Stimulated activated CD4-positive, alpha-beta T cell treated with anti-CD3 and anti-CD28 coated beads, Interleukin-4, amount 100 ng/mL, for 1 hour (primary cell): Measurements from ENCODE around the gene TMEM134.
A peak's percentile ranks its signal among the peaks of the same experiment; 100 is the strongest.

Experiments
- DNase-seq: peaks from one replicate; pipeline ENCODE4 v3.0.0-alpha.2; 2020

The TMEM134 gene

DNA sequence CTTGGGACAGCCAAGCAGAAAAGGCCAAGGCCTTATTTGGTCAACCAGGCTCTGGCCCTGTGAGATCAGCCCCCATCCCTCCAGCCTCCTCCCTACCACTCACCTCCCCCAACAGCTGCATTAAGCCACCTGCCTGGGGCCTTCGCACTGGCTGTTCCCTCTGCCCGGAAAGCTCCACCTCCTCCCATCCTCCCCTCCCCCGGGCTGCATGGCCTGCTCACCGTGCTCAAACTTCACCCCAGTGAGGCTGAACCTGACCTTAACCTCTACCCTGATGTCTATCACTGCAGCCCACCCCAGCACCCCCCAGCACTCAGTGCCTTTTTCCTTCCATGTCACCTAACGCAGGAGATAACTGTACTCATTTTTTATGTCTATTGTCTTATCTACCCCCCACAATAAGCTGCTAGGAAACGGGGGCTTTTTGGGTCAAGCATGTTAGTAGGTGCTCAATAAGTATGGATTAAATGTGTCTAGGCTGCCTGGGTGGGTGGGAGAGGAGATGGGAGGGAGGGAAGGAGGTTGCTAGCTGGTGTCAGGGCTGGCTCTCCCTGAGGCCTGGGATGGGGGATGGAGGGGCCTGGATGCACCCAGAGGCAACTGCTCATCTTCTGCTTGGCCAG is 32.5 kb downstream of the TMEM134 start:
- peak; percentile 73 for DNase-seq

- DNase-seq, result no peak
These were observed 33.2 kb downstream of the TMEM134 start for GRCh38 chr11:67435727-67436458.

- peak; percentile 32 for DNase-seq
These were observed 33.9 kb downstream of the TMEM134 start for GRCh38 chr11:67435031-67435726.

DNA sequence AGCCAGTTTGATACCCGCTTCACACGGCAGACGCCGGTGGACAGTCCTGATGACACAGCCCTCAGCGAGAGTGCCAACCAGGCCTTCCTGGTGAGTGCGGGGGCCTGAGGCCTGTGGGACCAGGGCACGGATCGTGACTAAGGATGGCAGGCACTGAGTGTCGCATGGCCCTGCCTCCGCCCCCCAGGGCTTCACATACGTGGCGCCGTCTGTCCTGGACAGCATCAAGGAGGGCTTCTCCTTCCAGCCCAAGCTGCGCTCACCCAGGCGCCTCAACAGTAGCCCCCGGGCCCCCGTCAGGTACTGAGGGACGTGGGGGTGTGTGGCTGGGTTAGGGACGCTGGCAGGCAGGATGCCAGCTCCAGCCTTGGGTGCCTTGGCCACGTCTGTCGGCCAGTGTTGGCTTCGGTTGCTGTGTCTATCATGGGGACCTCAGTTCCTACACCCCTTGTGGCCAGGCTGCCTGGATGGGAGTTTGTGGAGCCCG is 34.6 kb downstream of the TMEM134 start:
- peak; percentile 26 for DNase-seq

DNA sequence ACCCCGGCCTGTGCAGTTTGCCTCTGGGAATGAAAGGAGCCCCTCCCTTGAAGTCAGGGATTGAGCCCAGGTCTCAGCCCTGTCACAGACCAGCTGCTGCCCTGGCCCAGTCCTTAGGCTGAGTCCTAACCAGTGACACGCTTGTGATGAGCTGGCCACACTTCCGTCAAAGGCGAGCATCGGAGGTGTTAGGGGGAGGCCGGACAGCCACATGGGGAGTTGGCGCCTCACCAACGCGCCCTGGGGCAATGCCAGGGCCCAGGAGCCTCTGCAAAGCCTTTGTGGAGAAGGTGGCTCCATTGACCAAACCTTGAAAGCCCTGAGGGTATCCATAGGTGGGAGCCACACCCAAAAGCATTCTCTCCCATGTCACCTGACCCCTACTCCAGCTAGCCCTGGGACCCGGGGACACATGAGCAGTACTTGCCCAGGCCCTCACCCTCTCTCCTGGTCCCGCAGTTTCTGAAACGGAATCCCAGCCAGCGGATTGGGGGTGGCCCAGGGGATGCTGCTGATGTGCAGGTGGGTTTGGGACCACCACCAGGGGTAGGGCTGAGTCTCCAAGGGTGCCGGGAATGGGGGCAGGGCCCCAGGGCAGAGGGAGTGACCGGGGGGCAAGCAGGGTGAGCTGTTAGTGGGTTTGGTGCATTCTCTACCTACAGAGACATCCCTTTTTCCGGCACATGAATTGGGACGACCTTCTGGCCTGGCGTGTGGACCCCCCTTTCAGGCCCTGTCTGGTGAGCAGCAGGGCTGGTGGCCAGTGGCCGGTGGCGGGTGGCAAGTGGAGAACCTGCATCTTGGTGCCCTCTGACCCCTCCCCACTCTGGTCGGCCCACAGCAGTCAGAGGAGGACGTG is 35.3 kb downstream of the TMEM134 start:
- DNase-seq, result no peak

DNA sequence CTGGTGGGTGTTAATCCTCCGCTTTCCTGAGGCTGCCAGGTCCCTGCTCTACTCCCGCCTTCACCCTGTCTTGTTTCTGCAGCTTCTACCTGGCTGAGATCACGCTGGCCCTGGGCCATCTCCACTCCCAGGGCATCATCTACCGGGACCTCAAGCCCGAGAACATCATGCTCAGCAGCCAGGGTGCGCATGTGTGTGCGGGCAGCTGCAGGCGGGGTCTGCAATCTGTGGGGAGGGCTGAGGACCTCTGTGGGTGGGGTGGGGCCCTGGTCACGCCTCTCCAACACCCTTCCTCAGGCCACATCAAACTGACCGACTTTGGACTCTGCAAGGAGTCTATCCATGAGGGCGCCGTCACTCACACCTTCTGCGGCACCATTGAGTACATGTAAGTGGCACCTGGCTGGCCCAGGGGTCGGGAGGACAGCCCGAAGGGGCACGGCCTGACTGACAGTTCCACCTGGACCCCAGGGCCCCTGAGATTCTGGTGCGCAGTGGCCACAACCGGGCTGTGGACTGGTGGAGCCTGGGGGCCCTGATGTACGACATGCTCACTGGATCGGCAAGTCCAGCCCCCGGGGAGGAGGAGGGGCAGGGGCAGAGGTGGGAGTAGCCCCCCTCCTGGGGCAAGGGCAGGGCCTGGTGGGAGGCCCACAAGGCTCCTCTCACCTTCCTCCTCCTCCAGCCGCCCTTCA is 36.2 kb downstream of the TMEM134 start:
- DNase-seq, result no peak

DNA sequence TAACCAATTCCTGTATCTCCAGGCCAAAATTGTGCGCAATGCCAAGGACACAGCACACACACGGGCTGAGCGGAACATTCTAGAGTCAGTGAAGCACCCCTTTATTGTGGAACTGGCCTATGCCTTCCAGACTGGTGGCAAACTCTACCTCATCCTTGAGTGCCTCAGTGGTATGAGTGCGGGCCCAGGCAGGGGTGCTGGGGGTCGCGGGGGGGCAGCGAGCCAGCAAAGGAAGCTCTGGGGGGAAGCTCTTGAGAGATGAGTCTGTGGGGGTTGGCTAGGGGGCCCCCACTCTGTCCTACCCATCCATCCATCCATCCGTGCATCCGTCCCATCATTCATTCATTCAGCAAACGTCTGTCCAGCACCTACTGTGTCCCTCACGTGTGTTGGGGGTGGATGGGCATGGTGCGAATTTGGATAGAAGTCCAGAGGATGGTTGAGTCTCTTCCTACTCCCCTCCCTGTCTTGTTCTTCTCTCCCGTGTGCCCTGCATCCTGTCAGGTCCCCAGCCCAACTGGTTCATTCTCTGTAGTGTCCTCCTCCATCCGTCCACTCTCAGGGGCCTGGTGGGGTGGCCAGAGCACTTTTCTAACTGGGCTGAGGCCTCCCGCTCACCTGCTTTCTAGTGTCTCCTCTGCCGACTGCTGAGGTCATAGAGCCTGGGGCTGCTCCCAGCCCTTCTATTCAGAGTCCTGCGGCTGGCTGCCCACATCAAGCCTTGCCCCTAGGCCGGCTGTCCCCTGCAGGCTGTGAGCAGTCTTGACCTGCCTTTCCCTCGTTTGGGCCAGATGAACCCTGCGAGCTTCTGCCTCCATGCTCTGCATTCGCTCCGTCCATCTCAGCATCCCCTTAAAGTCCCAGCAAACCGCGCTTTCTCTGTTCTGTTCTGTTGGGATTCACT is 37.5 kb downstream of the TMEM134 start:
- DNase-seq, result no peak

GRCh38 chr11:67429722-67430121 is 39.3 kb downstream of the TMEM134 start:
- no peak for DNase-seq

DNA sequence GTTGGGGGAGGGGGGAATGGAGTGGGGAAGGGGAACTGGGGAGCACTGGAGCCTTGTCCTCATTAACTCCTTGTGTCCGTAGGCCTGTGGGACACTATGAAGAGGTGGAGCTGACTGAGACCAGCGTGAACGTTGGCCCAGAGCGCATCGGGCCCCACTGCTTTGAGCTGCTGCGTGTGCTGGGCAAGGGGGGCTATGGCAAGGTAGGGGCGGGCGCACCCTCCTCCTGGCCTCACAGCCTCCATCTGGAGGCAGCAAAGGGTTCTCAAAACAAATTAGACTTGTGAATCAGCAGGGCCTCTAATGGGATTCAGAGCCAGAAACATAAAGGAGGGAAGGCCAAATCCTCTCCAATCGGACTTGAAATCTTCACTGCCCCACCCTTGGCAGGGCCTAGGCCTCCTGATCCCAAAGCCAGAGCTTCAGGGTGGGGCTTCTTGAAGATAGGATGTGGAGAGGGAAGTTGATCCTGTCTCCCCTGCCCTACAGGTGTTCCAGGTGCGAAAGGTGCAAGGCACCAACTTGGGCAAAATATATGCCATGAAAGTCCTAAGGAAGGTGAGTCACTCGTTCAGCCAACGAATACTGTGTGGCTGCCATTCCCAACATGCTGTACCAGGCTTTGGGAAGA is 39.9 kb downstream of the TMEM134 start:
- DNase-seq, result no peak

DNA sequence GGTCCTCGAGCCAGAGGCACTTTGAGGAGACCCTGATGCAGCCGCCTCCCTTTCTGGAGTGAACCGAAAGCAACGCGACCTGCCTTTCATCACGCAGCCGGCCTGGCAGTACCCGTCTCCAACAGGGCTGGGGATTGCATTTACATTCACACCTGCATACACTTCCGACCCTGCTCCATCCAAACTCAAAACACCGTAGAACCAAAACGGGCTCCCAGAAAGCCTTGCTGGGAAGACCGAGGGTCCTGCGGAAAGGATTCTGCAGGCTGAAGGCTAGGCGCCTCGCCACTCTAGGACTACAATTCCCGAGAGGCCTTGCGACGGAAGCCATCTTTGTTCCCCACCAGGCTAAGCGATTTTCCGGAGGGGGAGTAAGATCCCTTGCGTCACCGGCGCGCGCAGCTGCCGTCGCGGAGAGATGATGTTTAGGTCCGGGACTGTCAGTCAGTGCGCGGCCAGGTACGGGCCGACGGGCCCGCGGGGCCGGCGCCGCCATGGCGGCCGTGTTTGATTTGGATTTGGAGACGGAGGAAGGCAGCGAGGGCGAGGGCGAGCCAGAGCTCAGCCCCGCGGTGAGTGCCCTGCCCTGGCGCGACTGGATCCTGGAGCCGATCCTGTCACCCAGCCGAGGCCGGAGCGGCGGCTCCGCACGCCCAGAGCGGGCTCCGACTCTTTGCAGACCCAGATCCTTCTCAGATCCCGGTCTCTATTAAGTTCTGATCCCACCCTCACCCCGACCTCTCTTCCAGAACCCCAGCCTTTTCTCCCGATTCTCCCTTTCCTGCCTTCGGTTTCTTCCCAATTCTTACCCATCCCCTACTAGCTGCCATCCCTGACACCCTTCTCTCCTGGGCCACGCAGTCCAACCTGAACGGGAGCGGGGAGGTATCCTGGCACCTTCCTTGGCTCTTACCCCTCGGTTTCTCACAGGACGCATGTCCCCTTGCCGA is 40.7 kb downstream of the TMEM134 start, which contains the start of gene RPS6KB2:
Gene RPS6KB2, plus strand, starts transcription at position 443 of the 950 bp plus-strand sequence. Its CDS starts 52 bp downstream, at position 495.
- DNase-seq, result peak; percentile 99

GRCh38 chr11:67427364-67427859 is 41.6 kb downstream of the TMEM134 start:
- peak; percentile 18 for DNase-seq

DNA sequence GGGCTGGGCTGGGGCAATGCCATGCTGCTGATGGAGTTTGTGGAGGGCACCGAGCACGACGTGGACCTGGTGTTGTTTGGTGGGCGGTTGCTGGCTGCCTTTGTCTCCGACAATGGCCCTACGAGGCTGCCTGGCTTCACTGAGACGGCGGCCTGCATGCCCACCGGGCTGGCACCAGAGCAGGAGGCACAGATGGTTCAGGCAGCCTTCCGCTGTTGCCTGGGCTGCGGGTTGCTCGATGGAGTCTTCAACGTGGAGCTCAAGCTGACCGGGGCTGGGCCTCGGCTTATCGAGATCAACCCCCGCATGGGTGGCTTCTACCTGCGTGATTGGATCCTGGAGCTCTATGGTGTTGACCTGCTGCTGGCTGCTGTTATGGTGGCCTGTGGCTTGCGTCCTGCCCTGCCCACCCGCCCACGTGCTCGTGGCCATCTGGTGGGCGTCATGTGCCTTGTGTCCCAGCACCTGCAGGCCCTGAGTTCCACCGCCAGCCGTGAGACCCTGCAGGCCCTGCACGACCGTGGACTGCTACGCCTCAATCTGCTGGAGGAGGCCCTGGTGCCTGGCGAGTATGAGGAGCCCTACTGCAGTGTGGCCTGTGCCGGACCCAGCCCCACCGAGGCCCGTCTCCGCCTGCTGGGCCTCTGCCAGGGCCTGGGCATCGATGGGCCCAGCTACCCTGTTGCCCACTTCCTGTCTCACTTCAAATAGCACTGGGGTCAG is 45.0 kb downstream of the TMEM134 start:
- no peak for DNase-seq

DNA sequence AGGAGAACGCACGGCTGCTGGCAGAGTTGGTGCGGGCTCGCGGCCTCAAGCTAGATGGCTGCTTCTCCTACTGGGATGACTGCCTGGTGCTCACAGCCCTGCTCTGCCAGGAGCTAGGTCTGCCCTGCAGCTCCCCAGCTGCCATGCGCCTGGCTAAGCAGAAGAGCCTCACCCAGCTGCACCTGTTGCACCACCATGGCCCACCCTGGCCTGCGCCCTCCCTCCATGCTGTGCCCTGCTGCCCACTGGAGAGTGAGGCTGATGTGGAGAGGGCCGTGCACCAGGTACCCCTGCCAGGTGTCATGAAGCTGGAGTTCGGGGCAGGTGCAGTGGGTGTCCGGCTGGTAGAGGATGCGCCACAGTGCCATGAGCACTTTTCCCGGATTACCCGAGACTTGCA is 45.6 kb downstream of the TMEM134 start:
- DNase-seq, result no peak

- no peak for DNase-seq
These were observed 46.2 kb downstream of the TMEM134 start for GRCh38 chr11:67422891-67423290.

- no peak for DNase-seq
These were observed 47.5 kb downstream of the TMEM134 start for GRCh38 chr11:67421430-67422031.

GRCh38 chr11:67420646-67421429 is 48.2 kb downstream of the TMEM134 start:
- DNase-seq, result peak; percentile 99

- peak; percentile 9 for DNase-seq
These were observed 48.9 kb downstream of the TMEM134 start for GRCh38 chr11:67420147-67420645.
